Endothelial cell of umbilical vein (primary cell): ENCODE results near the gene GPR137. TPM values are rescaled to one million over a fixed set of nuclear protein-coding genes. Genes with fewer than 3 reads are reported as not detected.

Experiments used
- Bru-seq: library from RNA; stranded (reverse); fragments of 400-500 nt; gene quantifications from one replicate; lab custom pipeline; 2021; lab: Mats Ljungman, UMichigan
- BruChase-seq, 2 experiments: library from RNA; stranded (reverse); fragments of 400-500 nt; gene quantifications; one replicate each; lab custom pipeline; 2021; lab: Mats Ljungman, UMichigan
- BruUV-seq: library from RNA; stranded (reverse); fragments of 400-500 nt; replicated peaks from 2 replicates; lab custom pipeline; 2021; lab: Mats Ljungman, UMichigan
- CTCF ChIA-PET: fragments of 300-600, 350-600 bp; sonication (Branson Sonifier 250); formaldehyde crosslinking; loops from one replicate; lab custom pipeline; 2021; ENCODE audit warnings: antibody characterized with exemption, inconsistent platforms; lab: Charles Lee
- POLR2A ChIA-PET: fragments of 300-600, 350-600 bp; sonication (Branson Sonifier 250); formaldehyde crosslinking; loops from one replicate; lab custom pipeline; 2021; ENCODE audit warnings: antibody characterized with exemption, inconsistent platforms; lab: Charles Lee
- DNase-seq: peaks from one replicate; pipeline ENCODE4 v3.0.0-alpha.2; 2011; ENCODE audit warnings: low read depth, low spot score
- FAIRE-seq: peaks from 2 replicates; lab custom pipeline; 2011; peaks lifted over from hg19 to GRCh38; lab: Jason Lieb, UNC
- H2AFZ ChIP-seq: 2 replicates; pipeline ENCODE4 v1.6.0; 2012; ENCODE audit warnings: low read depth, low read length, control low read depth, inconsistent platforms
- H3K27ac ChIP-seq: 2 replicates; pipeline ENCODE4 v1.5.1; 2011; ENCODE audit warnings: low read depth, mild to moderate bottlenecking, control low read depth, low read length, moderate library complexity; ENCODE audit not compliant: insufficient read depth
- H3K27me3 ChIP-seq, 2 experiments: 2 replicates each; pipeline versions ENCODE4 v1.6.0 to v1.6.1; 2011; ENCODE audit warnings: low read length in 2 of 2, mixed read lengths in 1 of 2; ENCODE audit not compliant: control insufficient read depth in 2 of 2, insufficient read depth in 2 of 2
- H3K36me3 ChIP-seq, 2 experiments: 2 replicates in 1 of 2; 3 replicates in 1 of 2; pipeline ENCODE4 v1.5.1; 2011; ENCODE audit warnings: low read length in 2 of 2, mild to moderate bottlenecking in 1 of 2, moderate library complexity in 1 of 2; ENCODE audit not compliant: control insufficient read depth in 2 of 2, insufficient read depth in 2 of 2; ENCODE audit errors: extremely low read depth in 1 of 2
- H3K4me1 ChIP-seq: 3 replicates; pipeline ENCODE4 v1.5.1; 2011; ENCODE audit warnings: mild to moderate bottlenecking, low read length; ENCODE audit not compliant: control insufficient read depth, insufficient read depth; ENCODE audit errors: extremely low read depth
- H3K4me2 ChIP-seq: 2 replicates; pipeline ENCODE4 v1.6.1; 2011; ENCODE audit warnings: low read length, control low read depth, mixed read lengths; ENCODE audit not compliant: insufficient read depth
- H3K4me3 ChIP-seq, 3 experiments: fragments of 200-600 bp in 1 of 3; sonication (generic), shearing (Covaris generic) in 1 of 3; replicated peaks in 1 of 3; 2 replicates each; pipeline ENCODE4 v1.5.1; 2011 to 2016; ENCODE audit warnings: control low read depth in 3 of 3, low read length in 3 of 3, mild to moderate bottlenecking in 2 of 3, inconsistent platforms in 1 of 3, low read depth in 1 of 3, moderate library complexity in 1 of 3; ENCODE audit not compliant: insufficient read depth in 1 of 3
- H3K79me2 ChIP-seq: 2 replicates; pipeline ENCODE4 v1.6.0; 2012; ENCODE audit warnings: low read length, inconsistent platforms; ENCODE audit not compliant: control insufficient read depth, insufficient read depth
- H3K9ac ChIP-seq: replicated peaks from 2 replicates; pipeline ENCODE3; 2011; ENCODE audit warnings: low read length, control low read depth; ENCODE audit not compliant: insufficient read depth; ENCODE audit errors: extremely low read depth
- H3K9me1 ChIP-seq: replicated peaks from 3 replicates; pipeline ENCODE4 v1.6.0; 2011; ENCODE audit warnings: mild to moderate bottlenecking, low read length; ENCODE audit not compliant: control insufficient read depth, insufficient read depth; ENCODE audit errors: extremely low read depth
- H3K9me3 ChIP-seq: replicated peaks from 2 replicates; pipeline ENCODE4 v1.5.1; 2012; ENCODE audit warnings: low read length, inconsistent platforms; ENCODE audit not compliant: control insufficient read depth, insufficient read depth
- H4K20me1 ChIP-seq: replicated peaks from 2 replicates; pipeline ENCODE3; 2011; ENCODE audit warnings: mild to moderate bottlenecking, low read length; ENCODE audit not compliant: control insufficient read depth, insufficient read depth; ENCODE audit errors: extremely low read depth
- CTCF ChIP-seq, 2 donors: IDR thresholded peaks; 1 replicate in 1 of 2; 2 replicates in 1 of 2; pipeline ENCODE4 v1.5.1; 2011; ENCODE audit warnings: low read length in 2 of 2, mild to moderate bottlenecking in 2 of 2, moderate library complexity in 2 of 2, control low read depth in 1 of 2, inconsistent platforms in 1 of 2, low read depth in 1 of 2; ENCODE audit not compliant: insufficient read depth in 1 of 2; ENCODE audit errors: extremely low read depth in 1 of 2
- EZH2 ChIP-seq: IDR thresholded peaks from 2 replicates; pipeline ENCODE4 v1.6.1; 2012; ENCODE audit warnings: borderline replicate concordance, low read depth, mild to moderate bottlenecking, moderate library complexity, low read length, inconsistent platforms; ENCODE audit not compliant: severe bottlenecking
- JUN ChIP-seq: IDR thresholded peaks from 2 replicates; pipeline ENCODE4 v1.6.1; 2011; ENCODE audit warnings: borderline replicate concordance, low read depth; ENCODE audit not compliant: insufficient read length, insufficient read depth
- MAX ChIP-seq: IDR thresholded peaks from 2 replicates; pipeline ENCODE4 v1.6.1; 2011; ENCODE audit not compliant: insufficient read depth, insufficient read length
- MYC ChIP-seq: IDR thresholded peaks from one replicate; pipeline ENCODE4 v1.6.1; 2011; ENCODE audit warnings: mild to moderate bottlenecking, low read depth, low read length
- POLR2A ChIP-seq: IDR thresholded peaks from 2 replicates; pipeline ENCODE4 v1.6.1; 2012; ENCODE audit warnings: low read depth, mild to moderate bottlenecking, control low read depth, low read length
- POLR2AphosphoS5 ChIP-seq: IDR thresholded peaks from 2 replicates; pipeline ENCODE4 v1.6.1; 2012; ENCODE audit warnings: low read depth, mild to moderate bottlenecking, control low read depth, low read length, moderate library complexity; ENCODE audit not compliant: insufficient read depth
- dilution Hi-C: fragments of 300-500 bp; cut with MboI; formaldehyde crosslinking; loops from one replicate; pipeline ENCODE4 v1.15.0; 2019; ENCODE audit warnings: low sequenced_read_pairs; ENCODE audit not compliant: extremely low pct_ligation_motif_present
- intact Hi-C: fragments of 100-400 bp; cut with micrococcal nuclease; formaldehyde crosslinking; loops from one replicate; pipeline ENCODE4 v1.10.0; 2022
- long read RNA-seq: library from polyadenylated mRNA; stranded (forward); transcript quantifications from one replicate; pipeline ENCODE4 v2.0.0, GENCODE V29; 2021
- polyA minus RNA-seq, 3 experiments: library from RNA; depleted of rRNA, polyadenylated mRNA; stranded (reverse); fragments of >200 nt; gene quantifications; 1 replicate in 1 of 3; 2 replicates in 2 of 3; pipeline ENCODE4 v1.2.3, GENCODE V29; 2011
- polyA plus RNA-seq, 4 experiments: library from polyadenylated mRNA; depleted of rRNA in 3 of 4; stranded (reverse) in 3 of 4; unstranded in 1 of 4; fragments of >200 nt; gene quantifications; 2 replicates each; pipeline versions ENCODE4 v1.2.1 to v1.2.3, GENCODE V29; 2011 to 2012; ENCODE audit warnings: missing spikeins in 1 of 4
- total RNA-seq: library from RNA; stranded (reverse); gene quantifications from 2 replicates; pipeline ENCODE4 v1.2.3, GENCODE V29; 2021

Gene GPR137
- total RNA-seq (42.5 and 46.0 TPM in 2 replicates), polyA plus RNA-seq (40.9 and 56.8 TPM in 2 replicates), polyA minus RNA-seq (19.0 and 20.2 TPM in 2 replicates), Bru-seq, nascent RNA (percentile 39 among the genes with signal in this experiment), BruChase-seq, experiment 1, labeled RNA remaining after a 6-hour chase (percentile 69 among the genes with signal in this experiment), BruChase-seq, experiment 2, labeled RNA remaining after a 2-hour chase (percentile 55 among the genes with signal in this experiment)
- 20.5 and 26.1 TPM in 2 replicates for polyA plus RNA-seq (2011; cell fraction: cytosol; rRNA removed)
- 43.2 and 49.1 TPM in 2 replicates for polyA plus RNA-seq (2011; cell fraction: nucleus; rRNA removed)
- polyA plus RNA-seq (2012), result 33.6 and 41.2 TPM in 2 replicates
- 29.9 TPM for polyA minus RNA-seq (2011; cell fraction: cytosol; rRNA and poly(A)+ RNA removed)
- polyA minus RNA-seq (2011; cell fraction: nucleus; rRNA and poly(A)+ RNA removed), result 12.8 and 13.2 TPM in 2 replicates
- long read RNA-seq, partial matches to known transcripts, result 2 of 46 reads
- long read RNA-seq, other reads (novel, unspliced or antisense), result 41 of 46 reads

- H3K9ac ChIP-seq, result peak within 1 kb of the TSS; percentile 54
- H3K27ac ChIP-seq, result peak within 1 kb of the TSS; percentile 35
- intact Hi-C loops (loop anchor here (1.0 to 5.0 kb wide), 5 partner anchors 15 to 98 kb away; partner anchors contain the start of genes ESRRA, PLCB3, PPP1R14B and STIP1), dilution Hi-C loops (no loop called here)
- H3K79me2 ChIP-seq, result peaks cover 2% of the 10 kb centered on the region
- H2AFZ ChIP-seq, result peak within 1 kb of the TSS; percentile 75
- H3K4me3 ChIP-seq, result peak within 1 kb of the TSS; percentile 42 to 49 (median 44)
- BruUV-seq, result TSS peak; percentile 78
- peaks cover 2 to 3% of the 10 kb centered on the region in 2 experiments for H3K27me3 ChIP-seq
- H3K9me3 ChIP-seq, result no peaks in the 10 kb centered on the region
- H3K4me2 ChIP-seq, result peak within 1 kb of the TSS; percentile 60
- H4K20me1 ChIP-seq, result no peaks in the 10 kb centered on the region
- FAIRE-seq, result peak; percentile 48
- ChIA-PET POLR2A (interaction anchor here (1.0 kb wide), 1 partner anchor 14 kb away, joined by 3 read pairs; no protein-coding TSS in a partner anchor), CTCF (interaction anchor here (0.8 to 3.5 kb wide), 10 partner anchors 14 to 100 kb away, joined by 3 to 26 read pairs (median 6); partner anchors contain the start of genes CATSPERZ, PRDX5, STIP1 and TRMT112)
- peak; percentile 79 for DNase-seq
- peaks cover 11% of the 10 kb centered on the region for H3K4me1 ChIP-seq
- TF ChIP-seq CTCF (IDR thresholded peaks at IDR 0.05; ENCODE audit: extremely low read depth in 1 of 2, insufficient read depth in 1 of 2, low read depth in 1 of 2, low read length in 2 of 2) (no peak), POLR2A (peak; percentile 57), JUN (no peak), POLR2AphosphoS5 (peak; percentile 55), MAX (no peak), MYC (no peak), EZH2 (no peak)
- H3K9me1 ChIP-seq, result no peaks in the 10 kb centered on the region
- H3K36me3 ChIP-seq, result peaks cover 0 to 5% of the 10 kb centered on the region in 2 experiments
These were observed at the start of gene GPR137 for GRCh38 chr11:64284962-64285884. Gene GPR137 (plus strand): TSS chr11:64285848. CDS start chr11:64286525, 677 bp downstream.
